GM12892 (cell line): Measurements from ENCODE around the gene KANSL3.

Experiments used
- POLR2A ChIP-seq: IDR thresholded peaks from 2 replicates; pipeline ENCODE4 v1.6.1; 2011; ENCODE audit warnings: low read depth, low read length, control low read depth
- POLR2AphosphoS5 ChIP-seq: IDR thresholded peaks from 2 replicates; pipeline ENCODE4 v1.6.1; 2011; ENCODE audit warnings: low read depth, low read length, control low read depth
- TAF1 ChIP-seq: IDR thresholded peaks from 2 replicates; pipeline ENCODE4 v1.6.1; 2011; ENCODE audit warnings: low read depth, mild to moderate bottlenecking, control low read depth, low read length, borderline replicate concordance

DNA sequence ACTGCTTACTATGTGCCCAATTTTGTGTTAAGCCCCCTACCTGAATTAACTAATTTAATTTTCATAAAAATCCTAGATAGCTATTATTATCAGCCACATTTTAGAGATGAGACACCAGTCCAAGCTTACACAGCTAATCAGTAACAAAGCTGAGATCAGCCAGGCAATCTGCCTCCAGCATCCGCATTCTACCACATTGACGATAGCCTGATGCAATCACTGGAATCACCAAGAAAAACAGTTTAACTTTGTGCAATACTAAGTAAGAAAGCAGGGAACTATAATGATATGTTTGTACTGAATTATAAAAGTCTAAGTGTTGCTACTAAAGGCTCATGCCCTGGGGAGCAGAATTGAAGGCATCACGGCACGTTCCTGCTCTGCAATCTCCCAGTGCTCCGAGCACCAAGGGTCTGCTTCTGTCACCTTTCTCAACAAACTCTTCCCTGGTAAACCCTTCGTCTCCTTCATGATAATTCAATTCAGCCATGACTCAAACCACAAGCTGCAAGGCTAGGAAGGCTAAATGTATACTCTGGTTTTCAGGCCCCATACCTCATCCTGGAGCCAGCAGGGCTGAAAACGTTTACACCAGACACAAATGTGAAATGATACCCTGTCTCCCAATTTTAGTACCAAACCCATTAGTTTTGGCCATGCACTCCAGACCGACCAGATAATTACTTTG lies 19.4 kb downstream of the KANSL3 start:
- TF ChIP-seq POLR2A (no peak), TAF1 (no peak), POLR2AphosphoS5 (no peak)
